ENCODE results near the gene CDK17. TPM values are rescaled to one million over a fixed set of nuclear protein-coding genes. Genes with fewer than 3 reads are reported as not detected.

CDK17 gene
- total RNA-seq, 4 donors from 2014 or later = 32.4 to 64.7 (median 49.0) TPM

DNA sequence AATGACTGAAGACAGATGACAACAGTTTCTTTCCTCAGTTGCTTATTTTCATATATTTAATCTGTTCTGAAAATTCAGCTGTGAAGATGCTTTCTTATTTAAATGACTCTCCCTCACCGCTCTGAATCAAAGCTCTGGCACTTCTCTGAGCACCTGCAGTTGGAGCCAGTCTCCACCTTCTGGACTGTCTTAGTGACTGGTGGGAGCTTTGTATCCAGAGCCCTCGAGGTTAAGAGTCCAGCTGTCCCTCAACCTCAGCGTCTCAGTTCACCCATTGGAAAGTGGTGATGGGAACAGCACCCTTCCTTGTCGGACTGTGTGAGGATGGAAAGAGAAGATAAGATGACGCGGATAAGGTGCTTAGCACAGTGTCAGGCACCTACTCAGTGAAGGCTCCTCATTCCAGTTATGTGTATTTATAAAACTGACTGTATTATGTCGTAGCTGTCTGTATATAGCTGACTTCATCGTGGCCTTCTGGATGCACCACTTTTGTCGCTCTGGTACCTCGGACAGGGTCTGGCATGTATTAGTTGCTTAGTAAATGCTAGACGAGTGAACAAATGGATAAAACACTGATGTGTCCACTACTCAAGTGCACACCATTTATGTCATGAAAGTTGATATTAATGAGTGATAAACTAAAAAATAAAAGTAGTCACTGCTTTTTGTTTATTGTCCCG lies 171.5 kb downstream of the CDK17 start:
- Histone ChIP-seq H3K36me3 (peaks cover 0 to 6% of the 10 kb centered on the region in 2 donors), H3K9me3 (no peaks in the 10 kb centered on the region), H3K4me3 (replicated peaks in 1 of 3) (no peak overlapping the region), H3K27me3 (no peaks in the 10 kb centered on the region), H3K27ac (no peak overlapping the region), H3K4me1 (peaks cover 0 to 4% of the 10 kb centered on the region in 2 donors)
- TF ChIP-seq POLR2A (IDR thresholded peaks at IDR 0.05) = no peak
- TF ChIP-seq, protein P1, sequence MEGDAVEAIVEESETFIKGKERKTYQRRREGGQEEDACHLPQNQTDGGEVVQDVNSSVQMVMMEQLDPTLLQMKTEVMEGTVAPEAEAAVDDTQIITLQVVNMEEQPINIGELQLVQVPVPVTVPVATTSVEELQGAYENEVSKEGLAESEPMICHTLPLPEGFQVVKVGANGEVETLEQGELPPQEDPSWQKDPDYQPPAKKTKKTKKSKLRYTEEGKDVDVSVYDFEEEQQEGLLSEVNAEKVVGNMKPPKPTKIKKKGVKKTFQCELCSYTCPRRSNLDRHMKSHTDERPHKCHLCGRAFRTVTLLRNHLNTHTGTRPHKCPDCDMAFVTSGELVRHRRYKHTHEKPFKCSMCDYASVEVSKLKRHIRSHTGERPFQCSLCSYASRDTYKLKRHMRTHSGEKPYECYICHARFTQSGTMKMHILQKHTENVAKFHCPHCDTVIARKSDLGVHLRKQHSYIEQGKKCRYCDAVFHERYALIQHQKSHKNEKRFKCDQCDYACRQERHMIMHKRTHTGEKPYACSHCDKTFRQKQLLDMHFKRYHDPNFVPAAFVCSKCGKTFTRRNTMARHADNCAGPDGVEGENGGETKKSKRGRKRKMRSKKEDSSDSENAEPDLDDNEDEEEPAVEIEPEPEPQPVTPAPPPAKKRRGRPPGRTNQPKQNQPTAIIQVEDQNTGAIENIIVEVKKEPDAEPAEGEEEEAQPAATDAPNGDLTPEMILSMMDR (IDR thresholded peaks at IDR 0.05) = no peak
- intact Hi-C loops (cut with DNase I) = no loop called here
- 82 to 87% methylated on average over 12 of the region's 12 CpGs for WGBS, 2 donors
- no peak for DNase-seq

Small RNA genes lying within 50 kb of the gene (small RNA-seq; reads per million reads assigned to genes)
- gene RN7SKP11 = not detected
- gene RNU4-24P = not detected

Other genes starting within 250 kb of the CDK17 start
- 10 to 100 TPM; 19.8 to 55.4 (median 31.8) TPM for gene ELK3, start 206.1 kb downstream of the CDK17 start, total RNA-seq
- gene CFAP54, start 89.1 kb upstream of the CDK17 start, total RNA-seq = 1 to 10 TPM; 3.0 to 5.4 (median 4.1) TPM

Measured in thyroid gland (tissue), 4 donors.